HG03045 (cell line): ENCODE measurements around the gene RAD23A.
"Not testable (repeated sequence)": the region's sequence is repeated elsewhere in the genome, so short reads cannot be mapped to it uniquely, and the experiment has no call there.

Experiments used
- ATAC-seq: cut with Tn5 transposase; IDR thresholded peaks from one replicate; pipeline ENCODE4 v1.9.1; 2021; ENCODE audit warnings: mild to moderate bottlenecking, moderate library complexity; ENCODE audit not compliant: unreplicated experiment

RAD23A gene

GRCh38 chr19:12937927-12938778 lies 7.5 kb upstream of the RAD23A start, which contains the start of gene CALR:
Gene CALR (plus strand): TSS chr19:12938609. CDS start chr19:12938680, 71 bp downstream.
- ATAC-seq, result peak; percentile 84

DNA sequence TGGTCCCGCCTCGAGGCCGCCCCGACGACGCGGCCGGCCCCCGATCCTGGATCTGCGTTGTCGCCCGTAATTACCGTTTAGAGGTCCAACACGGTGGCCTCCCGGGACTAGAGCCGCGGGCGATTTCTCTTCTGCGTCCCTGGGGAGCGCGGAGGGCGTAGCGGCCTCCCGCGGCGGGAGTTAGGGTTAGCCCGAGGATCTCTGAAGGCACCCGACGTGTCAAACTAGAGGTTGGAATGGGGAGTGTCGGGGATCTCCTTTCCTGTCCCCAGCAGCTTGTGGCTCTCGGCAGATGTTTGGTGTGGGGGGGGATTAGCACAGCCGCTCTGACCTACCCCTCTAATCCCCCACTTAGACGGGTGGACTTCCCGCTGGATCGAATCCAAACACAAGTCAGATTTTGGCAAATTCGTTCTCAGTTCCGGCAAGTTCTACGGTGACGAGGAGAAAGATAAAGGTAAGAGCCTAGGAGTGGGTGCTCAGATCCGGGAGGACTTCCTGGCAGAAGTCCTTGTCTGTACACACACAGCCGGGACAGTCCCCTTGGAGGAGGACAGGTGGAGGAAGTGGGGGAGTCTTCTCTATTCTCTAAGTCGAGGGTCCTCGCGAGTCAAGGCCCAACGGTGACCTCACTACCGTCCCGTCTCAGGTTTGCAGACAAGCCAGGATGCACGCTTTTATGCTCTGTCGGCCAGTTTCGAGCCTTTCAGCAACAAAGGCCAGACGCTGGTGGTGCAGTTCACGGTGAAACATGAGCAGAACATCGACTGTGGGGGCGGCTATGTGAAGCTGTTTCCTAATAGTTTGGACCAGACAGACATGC lies 6.7 kb upstream of the RAD23A start:
- peak; percentile 4 for ATAC-seq

DNA sequence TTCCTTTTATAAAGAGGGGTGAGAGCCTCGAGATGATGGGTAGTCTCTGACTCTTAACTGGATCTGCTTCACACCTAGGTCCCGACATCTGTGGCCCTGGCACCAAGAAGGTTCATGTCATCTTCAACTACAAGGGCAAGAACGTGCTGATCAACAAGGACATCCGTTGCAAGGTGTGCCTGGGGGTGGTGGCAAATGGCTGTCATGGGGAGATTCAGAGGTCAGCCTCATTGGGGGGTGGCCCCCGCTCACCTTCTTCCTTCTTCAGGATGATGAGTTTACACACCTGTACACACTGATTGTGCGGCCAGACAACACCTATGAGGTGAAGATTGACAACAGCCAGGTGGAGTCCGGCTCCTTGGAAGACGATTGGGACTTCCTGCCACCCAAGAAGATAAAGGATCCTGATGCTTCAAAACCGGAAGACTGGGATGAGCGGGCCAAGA lies 5.7 kb upstream of the RAD23A start:
- no peak for ATAC-seq

DNA sequence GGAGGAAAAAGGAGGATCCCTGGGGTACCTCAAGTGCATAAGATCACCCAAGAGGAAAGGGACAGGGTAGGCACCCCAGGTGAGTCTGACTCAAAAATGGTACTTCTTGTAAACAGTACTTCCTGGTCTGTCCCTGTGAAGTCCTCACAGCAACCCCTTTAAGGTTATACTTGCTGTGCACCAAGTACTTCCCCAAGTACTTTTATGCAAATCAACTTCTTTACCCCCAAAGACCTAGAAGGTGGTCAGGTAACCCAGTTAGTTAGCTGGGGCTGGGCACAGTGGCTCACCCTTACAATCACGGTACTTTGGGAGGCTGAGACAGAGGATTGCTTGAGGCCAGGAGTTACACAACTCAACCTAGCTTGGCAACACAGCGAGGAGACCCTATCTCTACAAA lies 4.8 kb upstream of the RAD23A start:
- ATAC-seq, result no peak

DNA sequence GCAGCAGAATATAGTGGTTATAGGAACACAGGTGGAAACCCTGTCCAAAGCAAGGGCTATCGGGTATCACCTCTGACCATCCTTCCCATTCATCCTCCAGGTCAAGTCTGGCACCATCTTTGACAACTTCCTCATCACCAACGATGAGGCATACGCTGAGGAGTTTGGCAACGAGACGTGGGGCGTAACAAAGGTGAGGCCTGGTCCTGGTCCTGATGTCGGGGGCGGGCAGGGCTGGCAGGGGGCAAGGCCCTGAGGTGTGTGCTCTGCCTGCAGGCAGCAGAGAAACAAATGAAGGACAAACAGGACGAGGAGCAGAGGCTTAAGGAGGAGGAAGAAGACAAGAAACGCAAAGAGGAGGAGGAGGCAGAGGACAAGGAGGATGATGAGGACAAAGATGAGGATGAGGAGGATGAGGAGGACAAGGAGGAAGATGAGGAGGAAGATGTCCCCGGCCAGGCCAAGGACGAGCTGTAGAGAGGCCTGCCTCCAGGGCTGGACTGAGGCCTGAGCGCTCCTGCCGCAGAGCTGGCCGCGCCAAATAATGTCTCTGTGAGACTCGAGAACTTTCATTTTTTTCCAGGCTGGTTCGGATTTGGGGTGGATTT lies 2.1 kb upstream of the RAD23A start:
- ATAC-seq, result no peak

DNA sequence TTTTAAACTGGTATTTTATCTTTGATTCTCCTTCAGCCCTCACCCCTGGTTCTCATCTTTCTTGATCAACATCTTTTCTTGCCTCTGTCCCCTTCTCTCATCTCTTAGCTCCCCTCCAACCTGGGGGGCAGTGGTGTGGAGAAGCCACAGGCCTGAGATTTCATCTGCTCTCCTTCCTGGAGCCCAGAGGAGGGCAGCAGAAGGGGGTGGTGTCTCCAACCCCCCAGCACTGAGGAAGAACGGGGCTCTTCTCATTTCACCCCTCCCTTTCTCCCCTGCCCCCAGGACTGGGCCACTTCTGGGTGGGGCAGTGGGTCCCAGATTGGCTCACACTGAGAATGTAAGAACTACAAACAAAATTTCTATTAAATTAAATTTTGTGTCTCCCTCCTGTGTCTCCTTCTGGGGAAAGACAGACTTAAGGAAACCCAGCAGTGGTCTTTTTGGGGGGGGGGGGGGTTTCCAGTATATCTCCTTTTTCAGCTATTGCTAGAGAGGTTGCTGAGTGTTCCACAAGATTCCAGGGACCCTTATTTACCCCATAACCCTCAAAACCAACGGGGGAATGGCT lies 1.5 kb upstream of the RAD23A start:
- no peak for ATAC-seq

GRCh38 chr19:12946092-12946721 lies 545 bp downstream of the RAD23A start:
- ATAC-seq, result peak; percentile 38

- ATAC-seq, result no peak
Measured at GRCh38 chr19:12946731-12947496, 1.3 kb downstream of the RAD23A start.

- no peak for ATAC-seq
Measured at GRCh38 chr19:12947702-12948611, 2.3 kb downstream of the RAD23A start.

DNA sequence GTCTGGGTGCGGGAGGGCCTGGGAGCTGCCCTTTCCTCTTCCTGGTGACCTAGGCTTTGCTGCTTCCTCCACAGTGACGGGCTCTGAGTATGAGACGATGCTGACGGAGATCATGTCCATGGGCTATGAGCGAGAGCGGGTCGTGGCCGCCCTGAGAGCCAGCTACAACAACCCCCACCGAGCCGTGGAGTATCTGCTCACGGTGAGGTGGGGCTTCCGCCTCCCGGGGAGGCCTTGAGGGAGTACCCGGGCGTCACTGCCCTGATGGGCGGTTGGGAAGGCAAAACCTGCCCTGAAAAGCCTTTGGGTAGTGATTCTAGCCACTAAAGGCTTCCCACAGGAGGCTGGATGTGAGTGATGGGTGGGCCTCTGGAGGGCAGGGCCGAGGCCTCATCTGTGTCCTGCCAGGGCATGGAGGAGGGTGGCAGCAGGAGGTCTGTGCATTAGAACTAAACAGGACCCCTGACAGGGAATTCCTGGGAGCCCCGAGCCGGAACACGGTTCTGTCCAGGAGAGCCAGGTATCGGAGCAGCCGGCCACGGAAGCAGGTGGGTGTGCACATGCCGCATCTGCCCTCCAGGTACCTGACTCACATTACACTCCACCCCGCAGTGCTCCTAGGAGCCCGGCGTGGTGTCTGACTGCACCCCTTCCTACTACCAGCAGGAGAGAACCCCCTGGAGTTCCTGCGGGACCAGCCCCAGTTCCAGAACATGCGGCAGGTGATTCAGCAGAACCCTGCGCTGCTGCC lies 3.1 kb downstream of the RAD23A start:
- no peak for ATAC-seq

DNA sequence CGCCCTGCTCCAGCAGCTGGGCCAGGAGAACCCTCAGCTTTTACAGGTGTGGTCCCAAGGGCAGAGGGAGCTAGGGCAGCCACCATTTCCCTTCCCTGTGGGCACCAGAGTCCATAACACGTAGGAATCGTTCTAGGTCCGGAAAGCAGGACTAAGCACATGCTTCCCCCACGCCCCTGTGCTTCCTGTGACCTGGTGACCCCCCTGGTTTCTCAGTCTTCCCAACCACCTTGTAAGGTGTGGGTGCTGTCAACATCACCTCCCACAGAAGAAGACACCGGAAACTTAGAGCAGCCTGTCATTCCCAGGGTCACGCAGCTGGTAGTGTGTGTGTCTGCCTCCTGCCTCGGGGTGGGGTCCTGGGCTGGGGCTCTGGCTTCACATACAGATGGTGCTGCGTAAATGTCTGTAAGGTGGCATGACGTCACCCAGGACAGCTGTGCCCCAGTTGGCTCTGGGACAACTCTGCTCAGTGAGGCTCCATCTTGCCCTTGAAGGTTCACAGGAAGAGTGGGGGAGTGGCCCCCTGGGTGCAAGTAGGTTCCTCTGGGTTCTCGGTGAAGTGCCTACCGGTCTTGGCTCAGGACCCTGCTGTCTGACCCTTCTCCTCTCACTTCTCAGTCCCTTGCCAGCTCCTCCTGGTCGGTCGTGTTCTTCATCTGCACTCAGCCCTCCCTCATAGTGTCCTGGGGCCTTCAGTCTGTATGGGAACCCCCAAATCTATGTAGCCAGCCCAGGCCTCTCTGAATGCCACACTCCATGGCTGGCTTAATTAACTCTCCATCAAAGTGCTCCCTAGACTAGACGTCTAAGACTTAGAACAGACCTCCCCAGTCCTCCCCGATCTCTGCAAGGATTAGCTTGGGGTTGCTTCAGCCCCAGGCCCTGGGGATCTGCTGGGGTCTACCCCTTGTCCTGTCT lies 4.0 kb downstream of the RAD23A start:
- no peak for ATAC-seq

DNA sequence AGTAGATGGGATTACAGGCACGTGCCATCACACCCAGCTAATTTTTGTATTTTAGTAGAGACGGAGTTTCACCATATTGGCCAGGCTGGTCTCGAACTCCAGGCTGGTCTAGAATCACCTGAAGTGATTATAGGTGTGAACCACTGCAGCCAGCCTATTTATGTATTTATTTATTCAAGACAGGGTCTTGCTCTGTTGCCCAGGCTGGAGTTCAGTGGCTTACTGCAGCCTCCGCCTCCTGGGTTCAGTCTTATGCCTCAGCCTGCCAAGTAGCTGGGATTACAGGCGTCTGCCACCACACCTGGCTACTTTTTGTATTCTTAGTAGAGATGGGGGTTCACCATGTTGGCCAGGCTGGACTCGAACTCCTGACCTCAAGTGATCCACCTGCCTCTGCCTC lies 6.4 kb downstream of the RAD23A start:
- not testable (repeated sequence) for ATAC-seq

DNA sequence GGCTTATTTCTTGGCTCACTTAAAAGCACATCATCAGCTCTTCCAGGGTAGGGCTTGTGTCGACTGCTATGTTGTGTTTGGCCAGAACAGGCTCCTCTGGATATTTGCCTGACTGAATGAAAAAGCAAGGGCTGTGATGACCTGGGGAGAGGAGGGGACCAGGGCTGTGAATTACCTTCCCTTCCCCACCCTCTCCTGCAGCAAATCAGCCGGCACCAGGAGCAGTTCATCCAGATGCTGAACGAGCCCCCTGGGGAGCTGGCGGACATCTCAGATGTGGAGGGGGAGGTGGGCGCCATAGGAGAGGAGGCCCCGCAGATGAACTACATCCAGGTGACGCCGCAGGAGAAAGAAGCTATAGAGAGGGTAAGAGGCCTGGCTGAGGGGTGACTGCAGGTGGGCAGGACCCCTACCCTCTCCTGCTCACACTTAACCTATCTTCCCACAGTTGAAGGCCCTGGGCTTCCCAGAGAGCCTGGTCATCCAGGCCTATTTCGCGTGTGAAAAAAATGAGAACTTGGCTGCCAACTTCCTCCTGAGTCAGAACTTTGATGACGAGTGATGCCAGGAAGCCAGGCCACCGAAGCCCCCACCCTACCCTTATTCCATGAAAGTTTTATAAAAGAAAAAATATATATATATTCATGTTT lies 7.0 kb downstream of the RAD23A start:
- ATAC-seq, result no peak

DNA sequence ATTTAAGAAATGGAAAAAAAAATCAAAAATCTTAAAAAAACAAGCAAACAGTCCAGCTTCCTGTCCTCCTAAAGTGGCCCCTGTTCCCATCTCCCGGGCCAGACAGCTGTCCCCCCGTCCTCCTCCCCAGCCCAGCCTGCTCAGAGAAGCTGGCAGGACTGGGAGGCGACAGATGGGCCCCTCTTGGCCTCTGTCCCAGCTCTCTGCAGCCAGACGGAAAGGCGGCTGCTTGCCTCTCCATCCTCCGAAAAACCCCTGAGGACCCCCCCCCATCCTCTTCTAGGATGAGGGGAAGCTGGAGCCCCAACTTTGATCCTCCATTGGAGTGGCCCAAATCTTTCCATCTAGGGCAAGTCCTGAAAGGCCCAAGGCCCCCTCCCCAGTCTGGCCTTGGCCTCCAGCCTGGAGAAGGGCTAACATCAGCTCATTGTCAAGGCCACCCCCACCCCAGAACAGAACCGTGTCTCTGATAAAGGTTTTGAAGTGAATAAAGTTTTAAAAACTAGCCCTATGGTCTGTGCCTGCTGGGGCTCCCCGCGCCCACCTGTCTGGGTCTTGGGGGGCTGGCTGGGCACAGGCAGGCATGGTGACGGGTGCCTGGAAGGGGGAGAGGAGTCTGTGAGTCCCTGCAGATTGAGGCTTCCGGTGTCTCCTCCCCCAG lies 7.6 kb downstream of the RAD23A start:
- no peak for ATAC-seq

DNA sequence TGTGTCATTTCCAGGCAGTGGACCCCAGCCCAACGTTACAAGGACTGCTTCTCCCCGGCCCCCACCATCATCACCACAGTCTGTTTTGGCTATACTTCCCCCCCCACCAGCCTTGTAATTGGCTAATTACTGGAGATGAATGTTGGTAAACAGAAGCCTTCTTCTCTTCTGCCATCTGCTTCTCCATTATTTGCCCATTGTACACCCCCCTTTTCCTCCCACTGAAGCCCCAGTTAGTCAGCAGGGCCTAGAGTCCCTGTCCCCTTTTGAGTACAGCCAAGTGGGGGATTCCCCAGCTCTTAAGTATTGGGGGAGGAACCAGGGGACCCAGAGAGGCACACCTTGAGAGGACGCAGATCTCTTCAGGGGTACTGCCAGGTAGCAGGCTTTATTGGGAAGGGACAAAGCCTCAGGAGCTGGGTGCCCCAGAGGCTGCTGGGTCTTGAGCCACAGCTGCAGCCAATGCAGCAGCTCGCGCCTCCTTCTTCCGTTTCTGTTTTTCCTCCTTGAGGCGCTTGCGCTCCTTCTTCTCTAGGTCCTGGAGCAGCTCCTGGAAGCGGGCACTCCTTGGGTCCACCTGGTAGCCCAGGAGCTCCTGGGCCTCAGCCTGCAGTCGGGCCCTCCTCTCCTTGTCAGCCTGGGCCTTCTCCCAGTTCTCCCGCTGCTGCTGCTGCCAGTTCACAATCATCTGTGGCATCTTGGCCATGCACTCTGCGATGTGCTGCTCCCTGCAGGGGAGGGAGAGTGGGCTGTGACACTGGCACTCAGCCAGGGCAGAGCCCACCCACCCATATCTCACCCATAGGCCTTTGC lies 8.3 kb downstream of the RAD23A start:
- no peak for ATAC-seq
